ENCODE measurements around the gene BRI3BP.

BRI3BP gene

DNA sequence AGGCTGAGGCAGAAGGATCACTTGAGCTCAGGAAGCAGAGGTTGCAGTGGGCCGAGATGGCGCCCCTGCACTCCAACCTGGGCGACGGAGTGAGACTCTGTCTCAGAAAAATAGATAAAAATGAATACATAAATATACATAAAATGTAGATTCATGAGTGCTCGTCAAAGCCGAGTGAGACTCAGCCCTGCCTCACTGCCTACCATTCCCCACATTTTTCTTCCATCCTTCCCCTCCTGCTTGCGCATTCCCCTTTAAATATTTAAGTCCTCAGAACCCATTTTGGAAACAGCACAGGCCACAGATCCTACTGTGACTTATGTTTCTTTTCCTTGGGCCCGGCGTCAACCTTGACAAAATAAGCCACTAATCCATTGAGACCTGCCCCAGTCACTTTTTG, 39.8 kb downstream of the BRI3BP start:
- DNase-seq (ENCODE audit: low spot score) = no peak

DNA sequence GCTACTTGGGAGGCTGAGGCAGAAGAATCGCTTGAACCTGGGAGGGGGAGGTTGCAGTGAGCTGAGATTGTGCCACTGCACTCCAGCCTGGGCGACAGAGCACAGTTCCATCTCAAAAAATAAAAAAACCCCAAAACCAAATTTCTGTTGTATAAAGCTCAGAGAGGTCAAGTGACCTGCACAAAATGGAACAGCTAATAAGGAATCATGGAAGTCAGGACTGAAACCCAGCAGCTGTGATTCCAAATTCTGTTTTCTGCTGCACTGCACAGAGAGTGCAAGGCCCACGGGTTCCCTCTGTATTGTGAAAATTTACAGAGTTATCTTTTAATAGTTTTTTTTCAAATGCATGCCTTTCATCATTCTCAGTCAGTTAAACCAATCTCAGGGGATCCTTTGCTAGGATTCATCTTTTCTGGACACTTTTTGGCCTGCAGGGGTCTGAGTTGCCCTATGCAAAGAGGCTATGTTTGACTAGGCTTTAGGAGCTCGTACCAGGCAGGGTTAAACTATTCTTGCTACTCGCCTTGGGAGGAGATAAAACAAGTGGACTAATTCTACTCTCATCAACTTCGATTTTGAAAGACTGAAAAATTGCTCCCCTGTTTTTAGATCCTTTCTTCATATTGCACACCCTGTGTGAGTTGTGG, 45.7 kb downstream of the BRI3BP start:
- no peak for DNase-seq (ENCODE audit: low spot score)
- TF ChIP-seq, protein P1, sequence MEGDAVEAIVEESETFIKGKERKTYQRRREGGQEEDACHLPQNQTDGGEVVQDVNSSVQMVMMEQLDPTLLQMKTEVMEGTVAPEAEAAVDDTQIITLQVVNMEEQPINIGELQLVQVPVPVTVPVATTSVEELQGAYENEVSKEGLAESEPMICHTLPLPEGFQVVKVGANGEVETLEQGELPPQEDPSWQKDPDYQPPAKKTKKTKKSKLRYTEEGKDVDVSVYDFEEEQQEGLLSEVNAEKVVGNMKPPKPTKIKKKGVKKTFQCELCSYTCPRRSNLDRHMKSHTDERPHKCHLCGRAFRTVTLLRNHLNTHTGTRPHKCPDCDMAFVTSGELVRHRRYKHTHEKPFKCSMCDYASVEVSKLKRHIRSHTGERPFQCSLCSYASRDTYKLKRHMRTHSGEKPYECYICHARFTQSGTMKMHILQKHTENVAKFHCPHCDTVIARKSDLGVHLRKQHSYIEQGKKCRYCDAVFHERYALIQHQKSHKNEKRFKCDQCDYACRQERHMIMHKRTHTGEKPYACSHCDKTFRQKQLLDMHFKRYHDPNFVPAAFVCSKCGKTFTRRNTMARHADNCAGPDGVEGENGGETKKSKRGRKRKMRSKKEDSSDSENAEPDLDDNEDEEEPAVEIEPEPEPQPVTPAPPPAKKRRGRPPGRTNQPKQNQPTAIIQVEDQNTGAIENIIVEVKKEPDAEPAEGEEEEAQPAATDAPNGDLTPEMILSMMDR (IDR thresholded peaks at IDR 0.05; ENCODE audit: extremely low read depth, missing control alignments) = no peak

More for the DNA sequence above, 39.8 kb downstream of the BRI3BP start:
- TF ChIP-seq, protein P1 (IDR thresholded peaks at IDR 0.05; ENCODE audit: extremely low read depth, missing control alignments) = no peak

DNA sequence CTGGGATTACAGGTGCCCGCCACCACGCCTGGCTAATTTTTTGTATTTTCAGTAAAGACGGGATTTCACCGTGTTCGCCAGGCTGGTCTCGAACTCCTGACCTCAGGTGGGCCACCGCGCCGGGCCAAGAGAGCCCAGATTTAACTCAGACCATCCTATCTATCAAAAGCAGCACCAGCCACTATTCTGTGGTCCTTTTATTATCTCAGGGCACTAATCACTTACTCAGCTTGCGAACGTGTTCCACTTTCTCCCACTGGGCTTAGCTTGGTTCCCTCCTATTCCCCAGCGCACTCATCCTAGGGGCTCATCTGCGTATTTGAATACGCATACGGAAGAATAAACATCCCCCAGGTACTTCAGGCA, 55.6 kb downstream of the BRI3BP start:
- TF ChIP-seq, protein P1 (IDR thresholded peaks at IDR 0.05; ENCODE audit: extremely low read depth, missing control alignments) = no peak
- no peak for DNase-seq (ENCODE audit: low spot score)

DNA sequence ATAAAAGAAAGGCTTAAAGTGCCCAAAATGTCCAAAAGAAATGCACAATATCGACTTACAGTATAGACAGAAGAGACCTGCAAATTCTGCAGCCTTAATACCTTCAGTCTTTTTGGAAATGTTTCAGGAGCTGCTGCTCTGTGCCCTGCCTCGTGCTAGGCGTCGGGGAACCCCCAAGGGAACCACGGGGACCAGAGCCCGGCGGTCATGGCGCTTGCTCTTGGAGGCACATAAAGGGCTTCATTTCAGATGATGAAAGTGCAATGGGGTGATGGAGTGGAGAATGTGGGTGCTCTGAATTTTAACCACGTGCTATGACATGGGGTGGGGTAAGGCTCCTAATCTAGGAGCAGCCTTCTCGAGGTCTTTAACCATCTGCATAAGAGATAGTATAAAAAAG, 57.0 kb downstream of the BRI3BP start:
- TF ChIP-seq, protein P1 (IDR thresholded peaks at IDR 0.05; ENCODE audit: extremely low read depth, missing control alignments) = no peak
- no peak for DNase-seq (ENCODE audit: low spot score)

DNA sequence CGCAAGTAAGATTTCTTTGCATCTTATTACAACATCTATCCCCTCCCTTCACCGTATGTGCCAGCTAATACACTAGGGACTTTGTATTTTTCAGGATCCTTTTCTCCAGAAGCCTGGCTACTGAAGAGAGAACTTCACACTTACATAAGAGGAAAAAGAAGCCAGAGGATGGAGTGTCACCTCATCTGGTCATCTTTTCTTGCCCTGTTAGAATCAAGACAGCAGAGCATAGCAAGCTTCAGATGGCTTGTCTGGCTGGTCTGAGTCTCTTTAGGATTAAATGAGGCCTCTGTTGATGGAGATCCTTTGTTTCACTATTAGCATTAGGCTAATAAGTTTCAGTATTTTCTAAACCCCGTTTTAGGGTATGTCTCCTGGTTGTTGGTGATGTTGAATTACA, 57.4 kb downstream of the BRI3BP start:
- TF ChIP-seq, protein P1 (IDR thresholded peaks at IDR 0.05; ENCODE audit: extremely low read depth, missing control alignments) = no peak
- no peak for DNase-seq (ENCODE audit: low spot score)

DNA sequence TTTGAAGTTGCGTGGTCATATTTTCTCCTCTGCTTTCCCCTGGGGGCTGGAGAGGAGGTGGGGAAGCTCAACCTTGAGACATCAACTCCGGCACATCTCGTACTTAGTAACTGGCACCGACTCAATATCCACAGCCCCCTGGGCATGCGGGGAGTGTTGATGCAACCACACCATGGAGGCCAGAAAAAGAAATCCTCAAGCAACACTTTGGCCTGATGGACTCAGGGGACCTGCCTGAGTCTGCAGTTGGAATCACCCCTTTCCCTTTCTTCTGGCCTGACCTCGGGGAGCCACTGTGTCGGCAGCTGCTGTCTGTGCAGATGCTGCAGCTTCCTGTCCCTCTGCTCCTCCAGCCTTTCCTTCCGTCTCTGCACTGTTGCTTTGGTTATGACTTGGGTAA, 60.4 kb downstream of the BRI3BP start:
- TF ChIP-seq, protein P1 (IDR thresholded peaks at IDR 0.05; ENCODE audit: extremely low read depth, missing control alignments) = no peak
- no peak for DNase-seq (ENCODE audit: low spot score)

DNA sequence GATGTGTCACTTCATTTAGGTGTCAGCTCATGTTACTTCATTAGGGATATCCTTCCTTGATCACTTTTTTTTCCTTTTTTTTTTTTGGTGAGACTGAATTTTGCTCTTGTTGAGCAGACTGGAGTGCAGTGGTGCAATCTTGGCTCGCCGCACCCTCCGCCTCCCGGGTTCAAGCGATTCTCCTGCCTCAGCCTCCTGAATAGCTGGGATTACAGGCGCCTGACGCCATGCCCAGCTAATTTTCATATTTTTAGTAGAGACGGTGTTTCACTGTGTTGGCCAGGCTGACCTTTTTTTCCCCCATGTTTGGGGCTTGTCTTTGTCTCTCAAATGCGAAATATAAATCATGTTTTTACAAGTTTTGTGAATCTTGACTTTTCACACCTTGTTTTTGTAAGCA, 62.1 kb downstream of the BRI3BP start:
- TF ChIP-seq, protein P1 (IDR thresholded peaks at IDR 0.05; ENCODE audit: extremely low read depth, missing control alignments) = no peak

More for the DNA sequence above, 62.1 kb downstream of the BRI3BP start:
- no peak for DNase-seq (ENCODE audit: low spot score)
